Measurements from ENCODE around the gene TMEM255A.

- TF ChIP-seq, protein P1, sequence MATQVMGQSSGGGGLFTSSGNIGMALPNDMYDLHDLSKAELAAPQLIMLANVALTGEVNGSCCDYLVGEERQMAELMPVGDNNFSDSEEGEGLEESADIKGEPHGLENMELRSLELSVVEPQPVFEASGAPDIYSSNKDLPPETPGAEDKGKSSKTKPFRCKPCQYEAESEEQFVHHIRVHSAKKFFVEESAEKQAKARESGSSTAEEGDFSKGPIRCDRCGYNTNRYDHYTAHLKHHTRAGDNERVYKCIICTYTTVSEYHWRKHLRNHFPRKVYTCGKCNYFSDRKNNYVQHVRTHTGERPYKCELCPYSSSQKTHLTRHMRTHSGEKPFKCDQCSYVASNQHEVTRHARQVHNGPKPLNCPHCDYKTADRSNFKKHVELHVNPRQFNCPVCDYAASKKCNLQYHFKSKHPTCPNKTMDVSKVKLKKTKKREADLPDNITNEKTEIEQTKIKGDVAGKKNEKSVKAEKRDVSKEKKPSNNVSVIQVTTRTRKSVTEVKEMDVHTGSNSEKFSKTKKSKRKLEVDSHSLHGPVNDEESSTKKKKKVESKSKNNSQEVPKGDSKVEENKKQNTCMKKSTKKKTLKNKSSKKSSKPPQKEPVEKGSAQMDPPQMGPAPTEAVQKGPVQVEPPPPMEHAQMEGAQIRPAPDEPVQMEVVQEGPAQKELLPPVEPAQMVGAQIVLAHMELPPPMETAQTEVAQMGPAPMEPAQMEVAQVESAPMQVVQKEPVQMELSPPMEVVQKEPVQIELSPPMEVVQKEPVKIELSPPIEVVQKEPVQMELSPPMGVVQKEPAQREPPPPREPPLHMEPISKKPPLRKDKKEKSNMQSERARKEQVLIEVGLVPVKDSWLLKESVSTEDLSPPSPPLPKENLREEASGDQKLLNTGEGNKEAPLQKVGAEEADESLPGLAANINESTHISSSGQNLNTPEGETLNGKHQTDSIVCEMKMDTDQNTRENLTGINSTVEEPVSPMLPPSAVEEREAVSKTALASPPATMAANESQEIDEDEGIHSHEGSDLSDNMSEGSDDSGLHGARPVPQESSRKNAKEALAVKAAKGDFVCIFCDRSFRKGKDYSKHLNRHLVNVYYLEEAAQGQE (IDR thresholded peaks at IDR 0.05; ENCODE audit: insufficient replicate concordance, low read depth): no peak
- TF ChIP-seq CTCF (IDR thresholded peaks at IDR 0.05; ENCODE audit: insufficient read depth, low read length) (no peak), POLR2AphosphoS5 (IDR thresholded peaks at IDR 0.05; ENCODE audit: low read depth) (no peak), GABPA (IDR thresholded peaks at IDR 0.05; ENCODE audit: low read depth) (no peak), SPI1 (IDR thresholded peaks at IDR 0.05; ENCODE audit: borderline replicate concordance, low read depth) (no peak)
These were observed 10.4 kb upstream of the TMEM255A start for GRCh38 chrX:120321520-120322281.
